GM12878 (cell line): ENCODE data around the gene CDK5RAP3.

Source experiments
- CBFB ChIP-seq: IDR thresholded peaks from 2 replicates; pipeline ENCODE4 v1.6.1; 2016; ENCODE audit warnings: antibody characterized with exemption, low read depth
- CTCF ChIP-seq, 3 experiments: IDR thresholded peaks in 2 of 3; conservative IDR thresholded peaks in 1 of 3; 2 replicates each; pipeline ENCODE4 v1.5.1; 2011; ENCODE audit warnings: low read depth in 3 of 3, low read length in 3 of 3, mild to moderate bottlenecking in 3 of 3, control low read depth in 2 of 3, moderate library complexity in 2 of 3, inconsistent platforms in 1 of 3, mixed read lengths in 1 of 3; ENCODE audit not compliant: control insufficient read depth in 2 of 3, insufficient read depth in 1 of 3; ENCODE audit errors: extremely low read depth in 1 of 3
- EP300 ChIP-seq, 2 experiments: fragments of 150-350 bp in 1 of 2; IDR thresholded peaks; 2 replicates each; pipeline ENCODE4 v1.6.1; 2011 to 2012; ENCODE audit warnings: low read depth in 2 of 2, low read length in 2 of 2, borderline replicate concordance in 1 of 2, improper control_type of control experiment in 1 of 2, inconsistent platforms in 1 of 2; ENCODE audit not compliant: control insufficient read depth in 1 of 2
- EZH2 ChIP-seq: IDR thresholded peaks from 2 replicates; pipeline ENCODE4 v1.6.1; 2012; ENCODE audit warnings: low read depth, mild to moderate bottlenecking, control low read depth, inconsistent platforms, low read length, borderline replicate concordance; ENCODE audit not compliant: control insufficient read depth
- FOXM1 ChIP-seq: IDR thresholded peaks from 2 replicates; pipeline ENCODE4 v1.6.1; 2012; ENCODE audit warnings: low read depth, mild to moderate bottlenecking, inconsistent platforms, low read length, moderate library complexity
- JUNB ChIP-seq: IDR thresholded peaks from 2 replicates; pipeline ENCODE4 v1.6.1; 2016; ENCODE audit warnings: antibody characterized with exemption, mild to moderate bottlenecking
- JUND ChIP-seq: IDR thresholded peaks from 2 replicates; pipeline ENCODE4 v1.6.1; 2012; ENCODE audit warnings: low read depth, mild to moderate bottlenecking, low read length, improper control_type of control experiment, moderate library complexity
- NFYA ChIP-seq: IDR thresholded peaks from 2 replicates; pipeline ENCODE4 v1.6.1; 2011; ENCODE audit warnings: low read depth, mild to moderate bottlenecking, low read length, improper control_type of control experiment, borderline replicate concordance
- POLR2A ChIP-seq: IDR thresholded peaks from 2 replicates; pipeline ENCODE4 v1.6.1; 2011; ENCODE audit warnings: low read depth, mild to moderate bottlenecking, low read length
- POLR2AphosphoS2 ChIP-seq: IDR thresholded peaks from 2 replicates; pipeline ENCODE4 v1.6.1; 2011; ENCODE audit warnings: low read depth, mild to moderate bottlenecking, low read length, improper control_type of control experiment, moderate library complexity
- RAD21 ChIP-seq: IDR thresholded peaks from 2 replicates; pipeline ENCODE4 v1.6.1; 2011; ENCODE audit warnings: mild to moderate bottlenecking, low read depth, low read length, moderate library complexity; ENCODE audit not compliant: insufficient read depth
- RBBP5 ChIP-seq: fragments of 200-600 bp; sonication (generic); conservative IDR thresholded peaks from 2 replicates; pipeline ENCODE4 v1.6.1; 2016
- TARDBP ChIP-seq: IDR thresholded peaks from 2 replicates; pipeline ENCODE4 v1.6.1; 2016; ENCODE audit warnings: borderline replicate concordance

GRCh38 chr17:48030531-48030930 is 59.6 kb downstream of the CDK5RAP3 start:
- TF ChIP-seq EP300 (IDR thresholded peaks at IDR 0.05; ENCODE audit: borderline replicate concordance in 1 of 2, control insufficient read depth in 1 of 2, low read depth in 2 of 2, low read length in 2 of 2) (no peak), CTCF (IDR thresholded peaks at IDR 0.05 in 2 of 3, conservative IDR thresholded peaks at IDR 0.05 in 1 of 3; ENCODE audit: control insufficient read depth in 2 of 3, extremely low read depth in 1 of 3, insufficient read depth in 1 of 3, low read depth in 3 of 3, low read length in 3 of 3) (no peak), POLR2A (no peak), RAD21 (no peak), CBFB (no peak), NFYA (no peak), JUNB (no peak), FOXM1 (no peak), EZH2 (no peak), JUND (no peak), POLR2AphosphoS2 (no peak), TARDBP (no peak), RBBP5 (no peak)
